ENCODE measurements around the gene NMT1.

NMT1 gene

DNA sequence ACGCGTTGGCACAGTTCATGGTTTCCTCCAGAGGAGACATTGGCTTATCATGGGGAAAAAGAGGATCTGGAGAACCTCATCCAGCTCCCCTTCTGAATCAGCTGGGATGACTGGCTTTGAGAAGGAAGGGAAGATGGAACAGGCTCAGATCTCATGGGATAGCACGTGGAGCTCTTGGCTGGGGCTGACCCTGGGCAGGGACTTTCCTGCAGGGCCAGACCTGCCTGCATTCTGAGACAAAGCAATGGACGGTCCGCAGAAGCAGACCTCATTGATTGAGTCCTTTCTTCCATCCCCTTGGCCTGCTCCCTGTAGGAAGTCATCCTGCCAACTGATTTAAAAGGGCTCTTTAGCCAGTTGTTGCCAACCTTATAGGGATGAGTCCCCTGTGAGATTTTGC, 45.0 kb downstream of the NMT1 start:
- DNase-seq: no peak

- DNase-seq: no peak
Measured at GRCh38 chr17:45106582-45106981, 45.5 kb downstream of the NMT1 start.

DNA sequence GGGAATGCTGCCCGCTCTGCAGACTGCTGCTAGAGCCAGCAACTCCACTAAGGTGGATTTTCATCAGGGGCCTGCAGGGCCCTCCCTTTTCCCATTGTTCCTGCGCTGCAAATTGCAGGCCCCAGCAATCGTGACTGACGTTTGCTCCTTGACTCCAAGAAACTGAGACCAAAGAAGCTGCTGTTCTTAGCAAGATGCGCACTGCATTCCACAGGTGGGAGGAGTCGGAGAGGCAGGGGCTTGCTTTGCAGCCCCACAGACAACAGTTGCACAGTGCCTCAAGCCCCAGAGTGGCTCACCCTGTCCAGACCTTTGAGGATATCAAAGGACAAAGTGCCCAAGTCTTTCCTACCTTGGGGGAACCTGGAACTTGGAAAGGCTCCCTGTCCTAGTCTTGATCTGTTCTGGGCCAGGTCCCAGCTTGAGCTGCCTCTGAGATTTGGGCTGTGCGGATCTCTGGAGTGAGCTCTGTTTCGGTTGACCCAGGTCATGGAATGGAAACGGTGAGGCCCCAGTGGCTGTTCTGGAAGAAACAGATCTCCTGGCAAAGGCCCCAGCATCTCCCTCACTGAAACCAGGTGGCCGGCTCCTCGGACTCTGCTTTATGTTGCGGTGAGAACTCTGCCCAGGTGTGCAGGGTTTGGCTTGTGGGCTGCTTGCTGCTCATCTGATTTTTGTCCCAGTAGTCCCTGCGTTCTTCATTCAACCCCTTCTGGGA, 46.3 kb downstream of the NMT1 start:
- no peak for DNase-seq

GRCh38 chr17:45108051-45108450, 46.9 kb downstream of the NMT1 start:
- DNase-seq: no peak

- no peak for DNase-seq
Measured at GRCh38 chr17:45108595-45109521, 47.7 kb downstream of the NMT1 start.

DNA sequence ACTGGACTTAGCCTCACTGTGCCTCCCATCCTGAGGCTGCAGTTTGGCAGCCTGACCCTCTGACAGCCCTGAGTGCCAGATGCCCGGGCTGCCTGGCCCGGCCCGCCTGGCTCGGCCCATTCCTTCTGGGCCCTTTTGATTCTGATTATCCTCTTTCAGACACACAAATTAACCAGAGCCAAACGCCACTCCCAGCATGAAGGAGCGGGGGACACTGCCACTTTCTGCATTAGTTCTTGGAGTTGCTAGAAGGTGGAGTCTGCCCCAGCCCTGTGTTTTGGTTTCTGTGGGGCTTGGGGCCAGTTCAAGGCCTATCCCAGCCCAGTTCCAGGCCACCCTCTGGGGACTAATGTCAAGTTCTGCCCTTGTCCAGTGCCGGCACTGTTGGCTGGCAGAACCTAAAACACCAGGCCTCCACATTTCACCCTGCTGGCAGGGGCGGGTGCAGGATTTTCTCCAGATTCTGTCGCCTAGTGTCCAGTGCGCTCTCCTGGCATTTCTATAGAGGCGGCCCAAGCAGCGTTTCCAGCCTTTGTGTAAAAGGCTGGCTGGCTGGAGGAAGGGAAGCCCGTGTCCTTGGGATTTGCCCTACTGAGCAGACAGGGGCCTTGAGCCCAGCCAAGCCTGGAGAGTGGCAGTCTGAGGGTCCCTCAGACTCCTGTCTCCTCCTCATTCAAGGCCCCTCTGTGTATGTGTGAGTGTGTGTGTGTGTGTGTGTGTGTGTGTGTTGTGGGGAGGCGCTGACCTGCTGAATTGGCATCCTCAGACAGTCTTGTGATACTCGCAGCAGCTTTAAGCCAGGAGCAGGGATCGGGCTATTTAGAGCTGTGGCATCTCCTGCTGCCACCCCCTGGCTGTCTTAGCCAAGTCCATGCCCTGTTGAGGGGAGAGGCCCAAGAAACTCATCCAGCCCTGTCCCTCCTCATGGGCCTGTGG, 49.8 kb downstream of the NMT1 start:
- DNase-seq: no peak

- no peak for DNase-seq
Measured at GRCh38 chr17:45111850-45112249, 50.7 kb downstream of the NMT1 start.

DNA sequence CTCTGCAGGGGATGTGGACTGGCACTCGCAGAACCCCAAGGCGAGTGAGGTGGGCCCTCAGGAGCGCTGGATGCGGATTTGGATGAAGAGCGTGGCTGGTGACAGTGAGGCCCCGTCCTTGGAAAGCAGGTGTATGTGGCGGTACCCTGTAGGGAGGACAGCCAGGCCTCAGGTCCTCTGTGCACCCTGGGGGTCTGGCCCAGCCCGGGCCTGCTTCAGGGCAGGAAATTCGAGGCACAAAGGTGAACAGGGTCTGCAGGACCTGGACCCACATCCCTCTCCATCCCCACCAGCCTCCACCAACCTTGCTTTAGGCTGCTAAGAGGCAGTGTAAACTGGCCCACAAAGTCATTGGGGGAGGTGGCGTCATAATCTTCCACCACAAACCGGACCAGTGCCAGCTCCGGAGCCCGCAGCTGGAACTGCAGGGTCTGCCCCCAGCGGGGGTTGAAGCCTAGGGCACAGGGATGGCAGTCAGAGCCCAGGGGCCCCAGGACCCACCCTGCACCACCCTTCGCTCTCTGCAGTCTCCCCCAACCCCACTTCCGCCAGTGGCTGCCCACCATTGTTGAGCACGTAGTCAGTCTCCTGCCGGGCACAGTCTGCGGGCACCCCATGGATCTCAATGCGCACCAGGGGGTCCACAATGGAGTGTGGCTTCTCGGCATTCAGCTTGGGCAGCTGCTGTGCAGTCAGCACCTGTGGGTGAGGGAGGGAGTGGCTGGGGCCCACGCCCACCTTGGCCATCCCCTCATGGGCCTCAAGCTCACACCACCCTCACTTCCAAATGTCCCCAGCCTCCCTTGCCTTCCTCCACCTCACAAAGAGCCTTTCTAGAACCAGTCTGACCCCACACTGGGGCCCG, 51.7 kb downstream of the NMT1 start:
- DNase-seq: no peak

DNA sequence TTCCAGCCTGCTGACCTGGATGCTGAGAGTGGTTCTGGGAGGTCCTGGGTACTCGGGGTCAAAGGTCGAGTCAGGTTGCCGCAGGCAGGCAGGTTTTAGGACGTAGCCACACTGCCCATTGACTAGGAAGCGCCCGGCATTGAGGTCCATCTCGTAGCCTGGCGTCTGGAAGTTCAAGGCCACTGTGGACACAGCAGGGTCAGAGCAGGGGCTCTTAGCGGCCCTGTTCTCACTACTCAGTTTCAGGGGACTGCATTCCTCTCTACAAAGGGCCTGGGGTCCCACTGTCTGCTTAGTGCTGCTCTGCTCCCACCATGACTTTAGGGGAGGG, 52.3 kb downstream of the NMT1 start:
- no peak for DNase-seq

GRCh38 chr17:45114117-45114932, 53.2 kb downstream of the NMT1 start:
- DNase-seq: no peak

DNA sequence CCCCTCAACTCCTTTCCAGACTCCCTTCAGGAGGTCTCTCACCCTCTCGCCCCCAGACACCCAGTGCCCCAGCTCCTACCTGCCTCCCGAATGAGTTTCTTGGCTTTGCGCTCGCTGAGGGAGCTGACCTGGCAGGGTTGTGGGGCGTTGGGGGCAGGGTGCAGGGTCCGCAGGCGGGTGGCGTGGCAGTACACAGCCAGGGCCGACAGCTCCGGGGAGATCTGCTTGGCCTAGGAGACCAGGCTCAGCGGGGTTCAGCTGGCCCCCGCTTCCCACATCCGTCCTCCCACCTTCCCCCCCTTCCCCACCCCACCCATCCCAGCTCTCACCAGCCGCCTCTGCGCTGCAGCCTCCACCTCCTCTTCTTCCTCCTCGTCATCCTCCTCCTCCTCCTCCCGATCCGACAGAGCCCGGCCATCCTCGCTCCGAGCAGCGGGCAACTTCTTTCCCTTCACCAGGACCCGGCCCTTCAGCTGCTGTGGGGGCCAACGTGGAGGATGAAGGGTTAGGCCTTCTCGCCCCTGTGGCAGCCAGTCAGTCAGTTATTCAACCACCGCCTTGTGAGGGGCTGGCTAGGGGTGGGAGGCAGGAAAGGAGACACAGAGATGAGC, 54.0 kb downstream of the NMT1 start:
- no peak for DNase-seq

DNA sequence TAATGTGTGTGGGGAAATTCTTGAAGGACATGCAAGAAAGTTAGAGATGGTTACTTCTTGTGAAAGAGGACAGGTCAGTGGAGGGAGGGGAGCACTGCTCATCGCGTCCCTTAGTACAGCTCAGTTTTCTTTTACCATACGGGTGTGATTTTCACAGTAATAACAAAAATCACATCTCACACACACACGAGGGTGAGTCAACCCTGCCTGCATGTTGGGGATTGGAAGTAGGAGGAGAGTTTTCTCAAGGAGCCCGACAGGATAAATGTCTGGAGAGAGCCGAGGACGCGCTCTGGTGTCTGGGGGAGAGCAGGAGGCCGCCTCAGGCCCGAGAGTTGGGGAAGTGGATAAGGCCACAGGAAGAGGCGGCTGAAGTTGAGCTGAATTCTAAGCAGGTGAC, 54.8 kb downstream of the NMT1 start:
- DNase-seq: no peak

GRCh38 chr17:45116434-45117016, 55.4 kb downstream of the NMT1 start:
- no peak for DNase-seq

DNA sequence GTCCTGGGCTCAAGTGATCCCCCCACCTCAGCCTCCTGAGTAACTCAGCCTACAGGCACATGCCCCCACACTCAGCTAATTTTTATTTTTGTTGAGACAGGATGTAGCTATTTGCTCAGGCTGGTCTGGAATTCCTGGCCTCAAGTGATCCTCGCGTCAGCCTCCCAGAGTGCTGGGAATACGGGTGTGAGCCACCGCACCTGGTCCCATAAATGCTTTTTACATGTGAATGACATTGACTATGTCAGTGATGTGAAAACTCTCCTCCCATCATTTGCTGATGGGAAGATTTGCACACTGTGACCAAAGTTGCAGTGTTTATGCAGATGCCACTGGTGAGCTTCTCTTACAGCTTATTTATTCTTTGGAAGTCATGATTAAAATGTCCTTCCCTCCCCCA, 56.2 kb downstream of the NMT1 start:
- DNase-seq: no peak

DNA sequence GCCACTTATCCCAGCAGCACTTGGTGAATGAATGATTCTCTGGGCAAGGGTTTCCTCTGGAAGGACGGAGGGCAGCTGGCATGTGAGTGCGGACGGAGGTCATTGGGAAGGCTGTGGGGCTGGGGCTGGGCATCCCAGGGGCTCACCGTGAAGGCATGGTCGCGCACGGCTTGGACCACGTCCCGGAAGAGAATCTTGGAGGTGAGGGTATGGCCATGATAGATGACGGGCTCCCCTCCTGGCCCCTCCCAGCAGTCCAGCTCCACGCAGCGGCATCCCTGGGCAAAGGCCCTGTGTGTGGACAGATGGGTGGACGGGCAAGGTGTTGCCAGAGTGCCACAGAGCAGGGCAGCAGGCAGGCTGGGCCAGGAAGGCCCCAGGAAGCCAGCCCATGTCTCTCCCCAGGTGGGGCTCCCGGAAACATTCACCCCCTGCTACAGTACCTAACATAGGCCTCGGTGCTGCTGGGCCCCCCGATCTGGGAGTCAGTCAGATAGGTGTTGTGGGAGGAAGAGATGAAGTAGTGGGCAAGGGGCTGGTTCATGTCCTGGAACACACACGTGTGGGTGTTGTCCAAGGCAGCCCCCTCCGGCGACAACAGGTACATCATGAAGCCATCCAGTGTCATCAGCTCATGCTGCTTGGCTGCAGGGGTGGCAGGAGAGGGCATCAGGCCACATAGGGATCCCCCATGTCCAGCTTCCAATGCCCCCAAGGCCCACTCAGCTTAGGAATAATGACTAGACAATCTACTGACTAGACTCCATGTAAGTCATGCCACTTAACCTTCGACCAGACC, 56.9 kb downstream of the NMT1 start:
- DNase-seq: no peak

- DNase-seq: no peak
Measured at GRCh38 chr17:45118691-45119090, 57.6 kb downstream of the NMT1 start.

DNA sequence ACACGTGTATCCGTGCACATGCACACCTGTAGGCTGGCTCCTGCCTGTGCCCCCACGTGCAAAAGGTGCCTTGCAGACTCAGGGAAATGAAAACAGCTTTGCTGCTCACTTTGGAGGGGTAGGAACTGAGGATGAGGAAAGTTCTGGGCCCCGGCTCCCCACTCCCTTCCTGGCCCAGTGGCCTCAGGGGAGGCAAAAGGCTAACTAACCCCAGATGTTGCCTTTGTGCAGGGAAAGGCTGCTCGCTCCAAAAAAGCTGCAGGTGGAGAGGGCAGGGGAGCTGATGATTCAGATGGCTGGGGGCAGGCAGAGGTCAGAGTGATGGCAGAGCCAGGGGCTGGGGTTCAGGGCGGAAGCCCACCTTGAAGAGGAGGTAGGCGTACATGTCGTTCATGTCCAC, 58.8 kb downstream of the NMT1 start:
- DNase-seq: no peak

DNA sequence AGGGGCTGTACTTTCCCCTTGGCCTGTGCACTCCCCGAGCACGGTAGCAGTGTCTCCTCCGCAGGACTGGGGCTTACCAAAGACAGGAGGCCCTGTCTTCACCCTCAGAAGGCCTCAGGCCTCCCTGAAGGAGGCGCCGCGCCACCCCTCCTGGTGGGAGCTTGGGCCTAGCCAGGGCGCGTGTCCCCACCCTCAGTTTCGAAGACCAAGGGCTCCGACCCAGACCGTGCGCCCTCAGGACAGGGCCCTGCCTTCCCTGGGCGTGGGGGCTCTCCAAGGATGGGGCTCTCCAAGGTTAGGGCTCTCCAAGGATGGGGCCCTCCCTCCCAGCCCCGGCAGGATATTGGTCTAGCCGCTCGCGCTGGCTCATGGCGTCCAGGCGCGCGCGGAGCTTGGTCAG, 59.4 kb downstream of the NMT1 start:
- no peak for DNase-seq

- no peak for DNase-seq
Measured at GRCh38 chr17:45121055-45121454, 59.9 kb downstream of the NMT1 start.

All from NCI-H1436 (cell line).